Loucy (cell line): Measurements from ENCODE around the gene PAM.

Experiments used
- CTCF ChIP-seq: fragments of 200-600 bp; sonication (generic); conservative IDR thresholded peaks from 2 replicates; pipeline ENCODE4 v1.5.1; 2014; ENCODE audit warnings: mild to moderate bottlenecking, antibody characterized with exemption, low read length
- EZH2phosphoT487 ChIP-seq: fragments of 200-600 bp; IDR thresholded peaks from 2 replicates; pipeline ENCODE4 v1.6.1; 2018; ENCODE audit warnings: antibody characterized with exemption, mild to moderate bottlenecking, moderate library complexity, borderline replicate concordance

- TF ChIP-seq EZH2phosphoT487, result no peak
- TF ChIP-seq CTCF, result no peak
These were observed 39.9 kb upstream of the PAM start for GRCh38 chr5:102715082-102715807.
